Activated naive CD8-positive, alpha-beta T cell treated with anti-CD3 and anti-CD28 coated beads, Interleukin-2, amount 50 U/mL, for 24 hours (primary cell): ENCODE measurements around the gene TSNAX.
"Not testable (repeated sequence)": the region's sequence is repeated elsewhere in the genome, so short reads cannot be mapped to it uniquely, and the experiment has no call there.

Experiments used
- ATAC-seq: fragments of 150-1000 bp; cut with Tn5 transposase; one replicate; pipeline ENCODE4 v1.10.0; 2021
- DNase-seq: peaks from one replicate; pipeline ENCODE4 v3.0.0; 2021
- H3K27ac Mint-ChIP-seq: one replicate; pipeline ENCODE4 v1.8.0; 2021; ENCODE audit warnings: mild to moderate bottlenecking, mixed read lengths
- H3K27me3 Mint-ChIP-seq: one replicate; pipeline ENCODE4 v1.8.0; 2021; ENCODE audit warnings: mixed read lengths
- H3K36me3 Mint-ChIP-seq: one replicate; pipeline ENCODE4 v1.8.0; 2021; ENCODE audit warnings: low read depth, mixed read lengths
- H3K4me1 Mint-ChIP-seq: one replicate; pipeline ENCODE4 v1.8.0; 2021; ENCODE audit warnings: mixed read lengths
- H3K4me3 Mint-ChIP-seq: one replicate; pipeline ENCODE4 v1.8.0; 2021; ENCODE audit warnings: mild to moderate bottlenecking, moderate library complexity, mixed read lengths
- H3K9me3 Mint-ChIP-seq: one replicate; pipeline ENCODE4 v1.8.0; 2021; ENCODE audit warnings: mixed read lengths

The TSNAX gene

DNA sequence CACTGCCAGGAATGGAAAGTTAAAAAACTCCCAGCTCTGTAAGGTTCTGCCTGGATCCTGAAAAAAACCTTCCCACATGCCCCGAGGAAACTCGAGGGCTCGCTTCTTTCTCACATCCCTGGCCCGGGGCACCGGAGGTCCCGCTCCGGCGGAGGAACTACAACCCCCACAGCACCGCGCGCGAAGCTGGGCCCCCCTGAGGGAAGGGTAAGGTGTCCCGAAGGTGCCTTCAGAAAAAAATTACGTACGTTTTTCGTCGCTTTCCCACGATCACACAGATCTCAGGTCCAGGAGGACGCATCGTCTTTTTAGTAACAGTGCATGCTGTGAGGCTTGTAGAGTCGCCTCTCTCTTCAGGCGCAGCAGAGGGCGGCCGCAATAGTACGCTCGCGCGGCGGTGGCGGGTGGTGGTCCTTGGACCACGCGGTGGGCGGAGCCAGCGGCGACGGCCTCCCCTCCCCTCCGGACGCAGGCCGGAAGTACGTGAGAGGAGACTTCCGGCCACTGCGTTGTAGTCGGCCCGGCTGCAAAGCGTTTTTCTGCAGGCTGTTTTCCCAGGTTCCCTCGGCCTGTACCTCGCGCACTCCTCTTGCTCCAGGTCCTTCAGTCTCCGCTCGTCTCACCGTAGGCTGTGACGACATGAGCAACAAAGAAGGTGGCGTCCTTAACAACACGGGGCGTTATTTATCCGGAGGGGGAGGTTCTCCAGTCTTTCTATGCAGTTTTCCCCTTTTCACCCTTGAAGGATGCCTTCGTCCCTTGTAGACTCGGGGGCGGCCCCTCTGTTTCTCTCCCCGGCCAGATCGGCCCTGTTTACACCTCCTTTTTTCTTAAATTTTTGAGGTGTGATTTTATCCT lies at the start of gene TSNAX:
Gene TSNAX (plus strand): TSS at position 498 of the 858 bp plus-strand sequence. CDS start 142 bp downstream, at position 640.
- Mint-ChIP-seq H3K36me3 (peaks cover 11% of the 10 kb centered on the region), H3K4me3 (peak within 1 kb of the TSS; percentile 89), H3K4me1 (peaks cover 34% of the 10 kb centered on the region), H3K27ac (peak within 1 kb of the TSS; percentile 98), H3K9me3 (no peaks in the 10 kb centered on the region), H3K27me3 (no peaks in the 10 kb centered on the region)
- DNase-seq: peak; percentile 90
- ATAC-seq: peak; percentile 93

GRCh38 chr1:231478811-231479210 lies 49.7 kb upstream of the TSNAX start:
- Mint-ChIP-seq H3K9me3 (no peaks in the 10 kb centered on the region), H3K27me3 (peaks cover 29% of the 10 kb centered on the region), H3K36me3 (no peaks in the 10 kb centered on the region), H3K4me1 (no peaks in the 10 kb centered on the region), H3K4me3 (no peak overlapping the region), H3K27ac (no peak overlapping the region)
- no peak for DNase-seq
- ATAC-seq: no peak

- no peak for DNase-seq
- Mint-ChIP-seq H3K27ac (no peak overlapping the region), H3K4me1 (no peaks in the 10 kb centered on the region), H3K27me3 (peaks cover 22% of the 10 kb centered on the region), H3K36me3 (no peaks in the 10 kb centered on the region), H3K9me3 (no peaks in the 10 kb centered on the region), H3K4me3 (no peak overlapping the region)
- no peak for ATAC-seq
Measured at GRCh38 chr1:231480008-231480407, 48.5 kb upstream of the TSNAX start.

DNA sequence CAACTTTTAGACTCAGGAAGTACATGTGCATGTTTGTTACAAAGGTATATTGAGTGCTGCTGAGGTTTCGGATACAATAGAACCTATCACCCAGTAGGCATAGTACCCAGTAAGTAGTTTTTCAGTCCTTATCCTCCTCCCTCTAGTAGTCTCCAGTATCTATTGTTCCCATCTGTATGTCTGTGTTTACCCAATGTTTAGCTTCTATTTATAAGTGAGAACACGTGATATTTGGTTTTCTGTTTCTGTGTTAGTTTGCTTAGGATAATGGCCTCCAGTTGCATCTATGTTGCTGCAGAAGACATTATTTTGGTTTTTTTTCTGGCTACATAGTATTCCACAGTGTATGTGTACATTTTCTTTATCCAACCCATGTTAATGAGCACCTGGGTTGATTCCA lies 47.2 kb upstream of the TSNAX start:
- Mint-ChIP-seq H3K4me1 (no peaks in the 10 kb centered on the region), H3K9me3 (no peaks in the 10 kb centered on the region), H3K27me3 (peaks cover 22% of the 10 kb centered on the region), H3K27ac (no peak overlapping the region), H3K36me3 (no peaks in the 10 kb centered on the region), H3K4me3 (no peak overlapping the region)
- no peak for ATAC-seq
- DNase-seq: no peak

- H3K27me3 Mint-ChIP-seq: peaks cover 20% of the 10 kb centered on the region
- H3K4me3 Mint-ChIP-seq: no peak overlapping the region
- no peak overlapping the region for H3K27ac Mint-ChIP-seq
- H3K9me3 Mint-ChIP-seq: no peaks in the 10 kb centered on the region
- no peaks in the 10 kb centered on the region for H3K36me3 Mint-ChIP-seq
- ATAC-seq (no peak), DNase-seq (no peak)
- no peaks in the 10 kb centered on the region for H3K4me1 Mint-ChIP-seq
Measured at GRCh38 chr1:231485029-231485784, 43.3 kb upstream of the TSNAX start.

- H3K36me3 Mint-ChIP-seq: no peaks in the 10 kb centered on the region
- peaks cover 11% of the 10 kb centered on the region for H3K27me3 Mint-ChIP-seq
- no peak overlapping the region for H3K4me3 Mint-ChIP-seq
- H3K4me1 Mint-ChIP-seq: no peaks in the 10 kb centered on the region
- H3K27ac Mint-ChIP-seq: no peak overlapping the region
- DNase-seq (no peak), ATAC-seq (no peak)
- no peaks in the 10 kb centered on the region for H3K9me3 Mint-ChIP-seq
Measured at GRCh38 chr1:231487019-231487418, 41.5 kb upstream of the TSNAX start.

DNA sequence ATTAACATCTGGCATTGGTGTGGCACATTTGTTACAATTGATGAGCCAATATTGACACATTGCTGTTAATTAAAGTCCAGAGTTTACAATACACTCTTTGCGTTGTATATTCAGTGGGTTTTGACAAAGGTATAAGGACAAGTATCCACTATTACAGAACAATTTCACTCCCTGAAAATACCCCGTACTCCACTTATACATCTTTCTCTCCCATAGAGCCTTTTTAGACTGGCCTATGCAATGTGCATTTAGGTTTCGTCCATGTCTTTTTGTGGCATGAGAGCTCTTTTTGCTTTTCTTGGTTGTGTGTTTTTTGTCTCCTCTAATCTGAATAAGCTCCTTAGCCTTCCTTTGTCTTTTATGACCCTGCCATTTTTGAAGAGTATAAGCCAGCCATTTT lies 40.6 kb upstream of the TSNAX start:
- DNase-seq: no peak
- peaks cover 11% of the 10 kb centered on the region for H3K27me3 Mint-ChIP-seq
- peaks cover 2% of the 10 kb centered on the region for H3K4me1 Mint-ChIP-seq
- no peak for ATAC-seq
- H3K4me3 Mint-ChIP-seq: no peak overlapping the region
- H3K27ac Mint-ChIP-seq: no peak overlapping the region
- no peaks in the 10 kb centered on the region for H3K9me3 Mint-ChIP-seq
- no peaks in the 10 kb centered on the region for H3K36me3 Mint-ChIP-seq

- ATAC-seq: peak; percentile 28
- H3K27ac Mint-ChIP-seq: no peak overlapping the region
- H3K4me1 Mint-ChIP-seq: peaks cover 12% of the 10 kb centered on the region
- peaks cover 13% of the 10 kb centered on the region for H3K9me3 Mint-ChIP-seq
- no peak for DNase-seq
- H3K4me3 Mint-ChIP-seq: peak overlapping the region; percentile 4
- H3K36me3 Mint-ChIP-seq: no peaks in the 10 kb centered on the region
- H3K27me3 Mint-ChIP-seq: peaks cover 19% of the 10 kb centered on the region
Measured at GRCh38 chr1:231493421-231494185, 34.9 kb upstream of the TSNAX start.

GRCh38 chr1:231494439-231495110 lies 33.9 kb upstream of the TSNAX start:
- no peak for ATAC-seq
- Mint-ChIP-seq H3K4me1 (peaks cover 12% of the 10 kb centered on the region), H3K27ac (no peak overlapping the region), H3K9me3 (peaks cover 17% of the 10 kb centered on the region), H3K36me3 (no peaks in the 10 kb centered on the region), H3K27me3 (peaks cover 17% of the 10 kb centered on the region), H3K4me3 (no peak overlapping the region)
- no peak for DNase-seq

DNA sequence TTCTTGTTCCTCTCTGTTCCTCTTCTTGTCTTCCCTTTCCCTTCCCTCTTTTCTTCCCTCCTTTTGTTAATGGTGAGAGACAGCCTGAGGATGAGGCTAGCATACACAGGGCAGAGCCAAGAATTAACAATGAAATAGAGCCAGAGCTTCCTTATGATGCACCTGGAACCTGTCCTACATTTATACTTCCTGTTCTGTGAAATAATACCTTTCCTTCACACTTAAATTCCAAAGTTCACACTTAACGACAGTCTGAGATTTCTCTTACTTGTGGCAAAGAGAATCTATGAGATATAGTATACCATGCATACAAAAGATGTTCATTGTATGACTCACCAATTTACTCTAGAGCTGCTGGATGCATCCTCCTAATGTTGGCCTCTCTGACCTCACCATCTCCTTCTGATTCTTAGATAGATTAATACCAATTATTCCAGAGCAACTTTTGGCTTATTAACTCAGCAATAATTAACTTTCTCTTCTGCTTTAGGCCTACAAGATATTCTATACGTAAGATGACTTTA lies 30.8 kb upstream of the TSNAX start:
- no peak overlapping the region for H3K4me3 Mint-ChIP-seq
- H3K27ac Mint-ChIP-seq: no peak overlapping the region
- ATAC-seq (no peak), DNase-seq (no peak)
- H3K27me3 Mint-ChIP-seq: peaks cover 16% of the 10 kb centered on the region
- peaks cover 4% of the 10 kb centered on the region for H3K36me3 Mint-ChIP-seq
- peaks cover 23% of the 10 kb centered on the region for H3K9me3 Mint-ChIP-seq
- H3K4me1 Mint-ChIP-seq: peaks cover 12% of the 10 kb centered on the region

DNA sequence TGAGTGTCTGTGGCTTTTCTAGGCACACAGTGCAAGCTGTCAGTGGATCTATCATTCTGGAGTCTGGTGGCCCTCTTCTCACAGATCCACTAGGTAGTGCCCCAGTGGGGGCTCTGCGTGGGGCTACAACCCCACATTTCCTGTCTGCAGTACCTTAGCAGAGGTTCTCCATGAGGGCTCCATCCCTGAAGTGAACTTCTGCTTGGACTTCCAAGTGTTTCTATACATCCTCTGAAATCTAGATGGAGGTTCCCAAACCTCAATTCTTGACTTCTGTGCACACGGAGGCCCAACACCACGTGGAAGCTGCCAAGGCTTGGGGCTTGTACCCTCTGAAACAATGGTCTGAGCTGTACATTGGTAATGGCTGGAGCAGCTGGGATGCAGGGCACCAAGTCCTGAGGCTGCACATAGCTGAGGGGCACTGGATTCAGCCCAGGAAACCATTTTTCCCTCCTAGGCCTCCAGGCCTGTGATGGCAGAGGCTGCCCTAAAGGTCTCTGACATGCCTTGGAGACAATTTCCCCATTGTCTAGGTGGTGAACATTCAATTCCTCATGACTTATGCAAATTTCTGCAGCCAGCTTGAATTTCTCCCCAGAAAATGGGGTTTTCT lies 29.2 kb upstream of the TSNAX start:
- Mint-ChIP-seq H3K4me3 (no peak overlapping the region), H3K36me3 (peaks cover 4% of the 10 kb centered on the region), H3K27me3 (peaks cover 8% of the 10 kb centered on the region), H3K9me3 (peaks cover 23% of the 10 kb centered on the region), H3K4me1 (no peaks in the 10 kb centered on the region), H3K27ac (no peak overlapping the region)
- ATAC-seq: no peak
- DNase-seq: no peak

- Mint-ChIP-seq H3K27me3 (peaks cover 11% of the 10 kb centered on the region), H3K9me3 (peaks cover 23% of the 10 kb centered on the region), H3K4me3 (no peak overlapping the region), H3K27ac (no peak overlapping the region), H3K36me3 (peaks cover 4% of the 10 kb centered on the region), H3K4me1 (no peaks in the 10 kb centered on the region)
- no peak for DNase-seq
- no peak for ATAC-seq
Measured at GRCh38 chr1:231500666-231501065, 27.8 kb upstream of the TSNAX start.

DNA sequence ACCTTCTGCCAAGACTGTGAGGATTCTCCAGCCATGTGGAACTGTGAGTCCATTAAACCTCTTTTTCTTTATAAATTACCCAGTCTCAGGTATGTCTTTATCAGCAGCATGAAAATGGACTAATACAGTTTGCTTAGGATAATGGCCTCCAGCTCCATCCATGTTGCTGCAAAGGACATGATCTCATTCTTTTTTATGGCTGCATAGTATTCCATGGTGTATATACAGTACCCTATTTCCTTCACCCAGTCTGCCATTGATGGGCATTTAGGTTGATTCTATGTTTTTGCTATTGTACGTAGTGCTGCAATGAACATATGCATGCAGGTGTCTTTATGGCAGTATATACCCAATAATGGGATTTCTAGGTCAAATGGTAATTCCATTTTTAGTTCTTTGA lies 25.3 kb upstream of the TSNAX start:
- ATAC-seq, H3K36me3 Mint-ChIP-seq, DNase-seq, H3K4me3 Mint-ChIP-seq, H3K27ac Mint-ChIP-seq, H3K4me1 Mint-ChIP-seq: not testable (repeated sequence)
- H3K9me3 Mint-ChIP-seq: peaks cover 14% of the 10 kb centered on the region
- H3K27me3 Mint-ChIP-seq: peaks cover 20% of the 10 kb centered on the region
